Loucy (cell line): ENCODE measurements around the gene SRRD.

Source experiments
- H2AFZ ChIP-seq: fragments of 200-600 bp; sonication (generic); 2 replicates; pipeline ENCODE4 v1.6.0; 2016; ENCODE audit warnings: antibody characterized with exemption, mild to moderate bottlenecking, low read length, moderate library complexity
- H3F3A ChIP-seq: fragments of 200-600 bp; 2 replicates; pipeline ENCODE4 v1.6.0; 2016; ENCODE audit warnings: antibody characterized with exemption, low read depth, mild to moderate bottlenecking
- H3K27me3 ChIP-seq: fragments of 200-600 bp; sonication (generic); 2 replicates; pipeline ENCODE4 v1.6.1; 2014; ENCODE audit warnings: low read length, mild to moderate bottlenecking; ENCODE audit not compliant: insufficient read depth, poor library complexity, severe bottlenecking
- H3K36me3 ChIP-seq: fragments of 200-600 bp; sonication (generic); 2 replicates; pipeline ENCODE4 v1.6.1; 2016; ENCODE audit warnings: low read length; ENCODE audit not compliant: insufficient read depth
- H3K4me1 ChIP-seq: fragments of 200-600 bp; sonication (generic); 2 replicates; pipeline ENCODE4 v1.5.1; 2014; ENCODE audit warnings: low read length, mild to moderate bottlenecking; ENCODE audit not compliant: insufficient read depth, poor library complexity, severe bottlenecking
- H3K4me2 ChIP-seq: fragments of 200-600 bp; sonication (generic); 2 replicates; pipeline ENCODE4 v1.6.0; 2014; ENCODE audit warnings: antibody characterized with exemption, low read length, low read depth, mild to moderate bottlenecking; ENCODE audit not compliant: poor library complexity, severe bottlenecking
- H3K4me3 ChIP-seq: fragments of 200-600 bp; sonication (generic); 2 replicates; pipeline ENCODE4 v1.5.1; 2014; ENCODE audit warnings: low read length, mild to moderate bottlenecking, mixed read lengths; ENCODE audit not compliant: poor library complexity, severe bottlenecking
- H3K79me2 ChIP-seq: fragments of 200-600 bp; sonication (generic); 2 replicates; pipeline ENCODE4 v1.6.1; 2014; ENCODE audit warnings: low read length; ENCODE audit not compliant: insufficient read depth
- H3K9ac ChIP-seq: fragments of 200-600 bp; sonication (generic); 2 replicates; pipeline ENCODE4 v1.6.0; 2014; ENCODE audit warnings: mild to moderate bottlenecking, low read depth, low read length, moderate library complexity; ENCODE audit not compliant: poor library complexity, severe bottlenecking
- H3K9me2 ChIP-seq: fragments of 200-600 bp; sonication (generic); replicated peaks from 2 replicates; pipeline ENCODE4 v1.6.1; 2016; ENCODE audit warnings: low read depth, low read length, mixed read lengths
- H3K9me3 ChIP-seq: fragments of 200-600 bp; sonication (generic); 2 replicates; pipeline ENCODE4 v1.6.1; 2014; ENCODE audit warnings: mild to moderate bottlenecking, antibody characterized with exemption, low read length, low read depth; ENCODE audit not compliant: insufficient read depth
- H4K20me1 ChIP-seq: fragments of 200-600 bp; sonication (generic); 2 replicates; pipeline ENCODE4 v1.6.0; 2014; ENCODE audit warnings: antibody characterized with exemption, low read length, mild to moderate bottlenecking; ENCODE audit not compliant: insufficient read depth, poor library complexity, severe bottlenecking
- EZH2phosphoT487 ChIP-seq: fragments of 200-600 bp; IDR thresholded peaks from 2 replicates; pipeline ENCODE4 v1.6.1; 2018; ENCODE audit warnings: antibody characterized with exemption, mild to moderate bottlenecking, moderate library complexity, borderline replicate concordance
- TF ChIP-seq, protein P1 (sequence below): fragments of 200-600 bp; sonication (generic); conservative IDR thresholded peaks from 2 replicates; pipeline ENCODE4 v1.5.1; 2014; ENCODE audit warnings: mild to moderate bottlenecking, antibody characterized with exemption, low read length

SRRD gene

GRCh38 chr22:26470807-26471206 is 12.9 kb upstream of the SRRD start:
- Histone ChIP-seq H3K4me3 (no peak overlapping the region), H3F3A (no peaks in the 10 kb centered on the region), H3K4me2 (no peak overlapping the region), H3K79me2 (peaks cover 23% of the 10 kb centered on the region), H2AFZ (no peak overlapping the region), H3K36me3 (peaks cover 69% of the 10 kb centered on the region; the same call in 1 of the 2 replicates), H3K9ac (no peak overlapping the region), H3K9me3 (no peaks in the 10 kb centered on the region), H3K4me1 (peaks cover 10% of the 10 kb centered on the region), H3K9me2 (no peaks in the 10 kb centered on the region), H4K20me1 (no peaks in the 10 kb centered on the region), H3K27me3 (no peaks in the 10 kb centered on the region)
- TF ChIP-seq, protein P1, sequence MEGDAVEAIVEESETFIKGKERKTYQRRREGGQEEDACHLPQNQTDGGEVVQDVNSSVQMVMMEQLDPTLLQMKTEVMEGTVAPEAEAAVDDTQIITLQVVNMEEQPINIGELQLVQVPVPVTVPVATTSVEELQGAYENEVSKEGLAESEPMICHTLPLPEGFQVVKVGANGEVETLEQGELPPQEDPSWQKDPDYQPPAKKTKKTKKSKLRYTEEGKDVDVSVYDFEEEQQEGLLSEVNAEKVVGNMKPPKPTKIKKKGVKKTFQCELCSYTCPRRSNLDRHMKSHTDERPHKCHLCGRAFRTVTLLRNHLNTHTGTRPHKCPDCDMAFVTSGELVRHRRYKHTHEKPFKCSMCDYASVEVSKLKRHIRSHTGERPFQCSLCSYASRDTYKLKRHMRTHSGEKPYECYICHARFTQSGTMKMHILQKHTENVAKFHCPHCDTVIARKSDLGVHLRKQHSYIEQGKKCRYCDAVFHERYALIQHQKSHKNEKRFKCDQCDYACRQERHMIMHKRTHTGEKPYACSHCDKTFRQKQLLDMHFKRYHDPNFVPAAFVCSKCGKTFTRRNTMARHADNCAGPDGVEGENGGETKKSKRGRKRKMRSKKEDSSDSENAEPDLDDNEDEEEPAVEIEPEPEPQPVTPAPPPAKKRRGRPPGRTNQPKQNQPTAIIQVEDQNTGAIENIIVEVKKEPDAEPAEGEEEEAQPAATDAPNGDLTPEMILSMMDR = no peak
- TF ChIP-seq EZH2phosphoT487 = no peak

DNA sequence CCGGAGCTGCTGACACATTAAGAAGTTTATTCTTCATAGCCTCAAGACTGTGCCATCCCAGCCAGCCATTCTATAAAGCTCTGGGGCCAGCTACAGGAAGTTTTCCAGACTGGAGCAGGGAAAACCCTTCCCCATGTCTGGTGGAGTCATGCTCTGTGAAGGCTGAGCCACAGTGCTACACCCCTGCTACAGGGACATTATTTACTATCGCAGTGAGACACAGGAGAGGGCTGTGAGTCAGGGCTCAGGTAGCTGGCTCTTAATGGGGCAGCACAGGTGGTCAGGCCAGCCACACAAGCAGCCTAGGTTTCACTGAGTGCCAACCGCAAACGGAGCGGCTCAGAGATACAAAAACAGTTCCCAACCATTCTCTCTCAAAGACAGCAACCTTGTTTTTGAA is 12.2 kb upstream of the SRRD start:
- no peak overlapping the region for H3K9ac ChIP-seq
- no peak for TF ChIP-seq EZH2phosphoT487
- TF ChIP-seq, protein P1 = no peak
- H3K4me2 ChIP-seq = no peak overlapping the region
- H2AFZ ChIP-seq = no peak overlapping the region
- peaks cover 10% of the 10 kb centered on the region for H3K4me1 ChIP-seq
- H4K20me1 ChIP-seq = no peaks in the 10 kb centered on the region
- H3K36me3 ChIP-seq = peaks cover 62% of the 10 kb centered on the region; the same call in 1 of the 2 replicates
- H3F3A ChIP-seq = no peaks in the 10 kb centered on the region
- no peaks in the 10 kb centered on the region for H3K9me2 ChIP-seq
- peaks cover 31% of the 10 kb centered on the region for H3K79me2 ChIP-seq
- no peaks in the 10 kb centered on the region for H3K27me3 ChIP-seq
- H3K9me3 ChIP-seq = no peaks in the 10 kb centered on the region
- no peak overlapping the region for H3K4me3 ChIP-seq

DNA sequence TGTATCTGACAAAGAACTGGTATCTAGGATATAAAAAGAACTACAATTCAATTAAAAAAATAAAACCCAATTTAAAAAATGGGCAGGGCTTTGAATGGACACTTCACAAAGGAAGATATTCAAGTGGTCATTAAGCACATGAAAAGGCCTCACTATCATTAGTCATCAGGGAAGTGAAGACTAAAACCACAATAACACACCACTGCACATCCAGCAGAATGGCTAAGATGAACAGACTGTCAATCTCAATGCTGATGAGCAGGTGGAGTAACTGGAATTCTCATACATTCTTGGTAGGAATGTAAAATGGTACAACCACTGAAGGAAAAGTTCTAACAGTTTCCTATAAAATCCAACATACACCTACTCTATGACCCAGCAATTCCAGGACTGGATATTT is 9.0 kb upstream of the SRRD start:
- no peaks in the 10 kb centered on the region for H3F3A ChIP-seq
- TF ChIP-seq EZH2phosphoT487 = no peak
- TF ChIP-seq, protein P1 = no peak
- H3K36me3 ChIP-seq = peaks cover 36% of the 10 kb centered on the region; the same call in 1 of the 2 replicates
- no peaks in the 10 kb centered on the region for H3K9me2 ChIP-seq
- H2AFZ ChIP-seq = no peak overlapping the region
- no peak overlapping the region for H3K9ac ChIP-seq
- H3K27me3 ChIP-seq = no peaks in the 10 kb centered on the region
- H3K4me3 ChIP-seq = peak overlapping the region; percentile 36
- H3K79me2 ChIP-seq = peaks cover 62% of the 10 kb centered on the region
- no peaks in the 10 kb centered on the region for H4K20me1 ChIP-seq
- peak overlapping the region; percentile 72 for H3K4me2 ChIP-seq
- peaks cover 34% of the 10 kb centered on the region for H3K4me1 ChIP-seq
- H3K9me3 ChIP-seq = no peaks in the 10 kb centered on the region
